Endodermal cell (in vitro differentiated cells): ENCODE results near the gene MTG1. TPM values are rescaled to one million over a fixed set of nuclear protein-coding genes. Genes with fewer than 3 reads are reported as not detected.

Source experiments
- DNase-seq: peaks from one replicate; pipeline ENCODE4 v3.0.0-alpha.2; 2017
- H3K27ac ChIP-seq: 2 replicates; pipeline ENCODE4 v1.5.1; 2013; ENCODE audit warnings: mild to moderate bottlenecking, low read depth, low read length, moderate library complexity
- H3K27me3 ChIP-seq: 2 replicates; pipeline ENCODE4 v1.6.1; 2013; ENCODE audit warnings: mild to moderate bottlenecking, low read length, moderate library complexity; ENCODE audit not compliant: insufficient read depth, control insufficient read depth, poor library complexity, severe bottlenecking
- H3K36me3 ChIP-seq: 2 replicates; pipeline ENCODE4 v1.7.0; 2013; ENCODE audit warnings: mild to moderate bottlenecking, low read length, moderate library complexity; ENCODE audit not compliant: control insufficient read depth, insufficient read depth
- H3K4me1 ChIP-seq: one replicate; pipeline ENCODE4 v1.7.0; 2013; ENCODE audit warnings: low read length; ENCODE audit not compliant: control insufficient read depth, insufficient read depth
- H3K4me3 ChIP-seq: 2 replicates; pipeline ENCODE4 v1.5.1; 2013; ENCODE audit warnings: mild to moderate bottlenecking, low read length, moderate library complexity
- H3K9ac ChIP-seq: 2 replicates; pipeline ENCODE4 v1.6.1; 2013; ENCODE audit warnings: mild to moderate bottlenecking, low read length, moderate library complexity; ENCODE audit not compliant: poor library complexity, severe bottlenecking; ENCODE audit errors: extremely low read depth
- H3K9me3 ChIP-seq: 2 replicates; pipeline ENCODE4 v1.6.1; 2013; ENCODE audit warnings: mild to moderate bottlenecking, low read length, moderate library complexity; ENCODE audit not compliant: control insufficient read depth
- H3K27ac Mint-ChIP-seq: 2 replicates; pipeline ENCODE4 v1.8.0; 2020; ENCODE audit warnings: mixed read lengths
- H3K27me3 Mint-ChIP-seq: 2 replicates; pipeline ENCODE4 v1.8.0; 2021; ENCODE audit warnings: mild to moderate bottlenecking, mixed read lengths; ENCODE audit not compliant: insufficient read depth
- H3K36me3 Mint-ChIP-seq: 2 replicates; pipeline ENCODE4 v1.8.0; 2020; ENCODE audit warnings: low read depth, mixed read lengths
- H3K4me1 Mint-ChIP-seq: 2 replicates; pipeline ENCODE4 v1.8.0; 2020; ENCODE audit warnings: mixed read lengths
- H3K4me3 Mint-ChIP-seq: 2 replicates; pipeline ENCODE4 v1.8.0; 2020; ENCODE audit warnings: mild to moderate bottlenecking, moderate library complexity, mixed read lengths
- H3K9me3 Mint-ChIP-seq: 2 replicates; pipeline ENCODE4 v1.8.0; 2020; ENCODE audit warnings: mild to moderate bottlenecking, mixed read lengths
- WGBS, 2 experiments: methylation state at CpG; one replicate each; pipeline versions ENCODE4 v1.1.5 to v1.1.7; 2013; ENCODE audit warnings: missing lambda C conversion rate in 2 of 2, mixed read lengths in 1 of 2; ENCODE audit not compliant: insufficient coverage in 1 of 2, insufficient read length in 1 of 2; 5-methylcytosine and 5-hydroxymethylcytosine counted together
- total RNA-seq, 2 donors: library from RNA; stranded (reverse); fragmentation: NEBNext Ultra II Directional in 1 of 2; extraction: Animal tissue kit (Norgen Biotek cat#: 25700) in 1 of 2; gene quantifications; 2 replicates in 1 of 2; 3 replicates in 1 of 2; pipeline ENCODE4 v1.2.1, GENCODE V29; 2021
- TF ChIP-seq, protein P1 (sequence below): fragments of 200-600 bp; sonication (generic); conservative IDR thresholded peaks from 2 replicates; pipeline ENCODE4 v1.5.0; 2021; ENCODE audit warnings: antibody characterized with exemption, mild to moderate bottlenecking

MTG1 gene
- total RNA-seq, 2 donors from 2014 or later: 71.3 to 86.0 TPM

DNA sequence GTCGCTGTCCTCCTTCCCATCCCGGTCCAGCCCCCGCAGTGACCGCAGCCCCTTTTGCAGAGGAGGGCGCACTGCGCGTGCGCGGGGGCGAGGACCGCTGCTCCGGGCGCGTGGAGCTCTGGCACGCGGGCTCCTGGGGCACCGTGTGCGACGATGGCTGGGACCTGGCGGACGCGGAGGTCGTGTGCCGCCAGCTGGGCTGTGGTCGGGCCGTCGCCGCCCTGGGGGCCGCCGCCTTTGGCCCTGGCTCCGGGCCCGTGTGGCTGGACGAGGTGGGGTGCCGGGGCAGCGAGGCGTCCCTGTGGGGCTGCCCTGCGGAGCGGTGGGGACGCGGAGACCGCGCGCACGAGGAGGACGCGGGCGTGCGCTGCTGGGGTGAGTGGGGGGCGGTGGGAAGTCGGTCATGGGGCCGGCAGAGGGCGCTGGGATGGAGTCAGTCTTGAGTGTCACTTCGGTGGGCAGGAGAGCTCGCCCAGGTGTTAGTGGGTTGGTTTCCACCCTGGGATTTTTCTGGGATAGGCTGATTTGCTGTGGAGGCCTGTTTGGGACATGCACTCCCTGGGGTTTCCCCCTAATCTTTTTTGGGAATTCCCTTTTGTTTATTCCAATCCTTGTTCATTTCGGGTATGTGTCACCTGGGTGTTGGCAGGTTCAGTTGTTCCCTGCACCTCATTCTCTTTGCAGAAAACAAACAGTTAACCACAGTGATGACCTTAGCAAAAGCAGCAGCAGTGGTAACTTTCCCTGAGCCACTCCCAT lies 71.4 kb downstream of the MTG1 start:
- no peaks in the 10 kb centered on the region for H3K27me3 Mint-ChIP-seq
- Histone ChIP-seq H3K27me3 (no peaks in the 10 kb centered on the region), H3K4me3 (no peak overlapping the region), H3K36me3 (no peaks in the 10 kb centered on the region), H3K9ac (no peak overlapping the region), H3K27ac (no peak overlapping the region), H3K9me3 (peaks cover 15% of the 10 kb centered on the region), H3K4me1 (no peaks in the 10 kb centered on the region)
- DNase-seq: no peak
- 87 to 89% methylated on average over 36 to 55 of the region's 55 CpGs for WGBS, 2 experiments
- H3K36me3 Mint-ChIP-seq: peaks cover 4% of the 10 kb centered on the region
- H3K4me1 Mint-ChIP-seq: no peaks in the 10 kb centered on the region
- no peak overlapping the region for H3K4me3 Mint-ChIP-seq
- H3K27ac Mint-ChIP-seq: no peak overlapping the region
- TF ChIP-seq, protein P1, sequence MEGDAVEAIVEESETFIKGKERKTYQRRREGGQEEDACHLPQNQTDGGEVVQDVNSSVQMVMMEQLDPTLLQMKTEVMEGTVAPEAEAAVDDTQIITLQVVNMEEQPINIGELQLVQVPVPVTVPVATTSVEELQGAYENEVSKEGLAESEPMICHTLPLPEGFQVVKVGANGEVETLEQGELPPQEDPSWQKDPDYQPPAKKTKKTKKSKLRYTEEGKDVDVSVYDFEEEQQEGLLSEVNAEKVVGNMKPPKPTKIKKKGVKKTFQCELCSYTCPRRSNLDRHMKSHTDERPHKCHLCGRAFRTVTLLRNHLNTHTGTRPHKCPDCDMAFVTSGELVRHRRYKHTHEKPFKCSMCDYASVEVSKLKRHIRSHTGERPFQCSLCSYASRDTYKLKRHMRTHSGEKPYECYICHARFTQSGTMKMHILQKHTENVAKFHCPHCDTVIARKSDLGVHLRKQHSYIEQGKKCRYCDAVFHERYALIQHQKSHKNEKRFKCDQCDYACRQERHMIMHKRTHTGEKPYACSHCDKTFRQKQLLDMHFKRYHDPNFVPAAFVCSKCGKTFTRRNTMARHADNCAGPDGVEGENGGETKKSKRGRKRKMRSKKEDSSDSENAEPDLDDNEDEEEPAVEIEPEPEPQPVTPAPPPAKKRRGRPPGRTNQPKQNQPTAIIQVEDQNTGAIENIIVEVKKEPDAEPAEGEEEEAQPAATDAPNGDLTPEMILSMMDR: no peak
- H3K9me3 Mint-ChIP-seq: peaks cover 83% of the 10 kb centered on the region

DNA sequence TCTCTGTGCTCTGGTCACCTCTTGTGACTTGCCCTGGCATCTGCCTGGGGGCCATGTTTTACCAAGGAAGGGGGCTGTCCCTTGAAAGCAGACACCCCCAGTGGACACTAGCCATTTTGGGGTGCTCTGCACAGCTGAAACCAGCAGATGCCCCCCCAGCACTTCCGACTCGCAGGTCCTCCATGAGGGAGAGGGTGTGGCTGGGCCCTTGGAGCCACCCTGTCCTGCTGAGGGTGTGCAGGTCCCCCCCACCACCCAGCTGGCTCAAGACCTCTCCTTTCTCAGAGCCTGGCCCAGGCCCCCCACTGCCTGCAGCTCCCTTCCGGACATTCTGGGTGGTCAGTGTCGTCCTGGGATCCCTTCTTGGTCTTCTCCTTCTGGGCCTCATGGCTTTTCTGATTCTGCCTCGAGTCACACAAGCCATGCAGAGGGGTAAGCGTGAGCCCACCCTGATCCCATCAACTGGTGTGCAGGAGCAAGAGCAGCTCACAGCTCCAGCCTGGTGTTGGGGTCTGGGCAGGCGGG lies 72.1 kb downstream of the MTG1 start:
- no peak for DNase-seq
- TF ChIP-seq, protein P1: no peak
- Mint-ChIP-seq H3K36me3 (peaks cover 4% of the 10 kb centered on the region), H3K9me3 (peaks cover 83% of the 10 kb centered on the region), H3K4me3 (no peak overlapping the region), H3K4me1 (no peaks in the 10 kb centered on the region), H3K27ac (no peak overlapping the region), H3K27me3 (no peaks in the 10 kb centered on the region)
- H3K27me3 ChIP-seq: no peaks in the 10 kb centered on the region
- H3K9me3 ChIP-seq: peaks cover 22% of the 10 kb centered on the region
- H3K27ac ChIP-seq: no peak overlapping the region
- no peaks in the 10 kb centered on the region for H3K36me3 ChIP-seq
- 76 to 90% methylated on average over 4 to 7 of the region's 7 CpGs for WGBS, 2 experiments
- H3K9ac ChIP-seq: no peak overlapping the region
- H3K4me3 ChIP-seq: no peak overlapping the region
- no peaks in the 10 kb centered on the region for H3K4me1 ChIP-seq

DNA sequence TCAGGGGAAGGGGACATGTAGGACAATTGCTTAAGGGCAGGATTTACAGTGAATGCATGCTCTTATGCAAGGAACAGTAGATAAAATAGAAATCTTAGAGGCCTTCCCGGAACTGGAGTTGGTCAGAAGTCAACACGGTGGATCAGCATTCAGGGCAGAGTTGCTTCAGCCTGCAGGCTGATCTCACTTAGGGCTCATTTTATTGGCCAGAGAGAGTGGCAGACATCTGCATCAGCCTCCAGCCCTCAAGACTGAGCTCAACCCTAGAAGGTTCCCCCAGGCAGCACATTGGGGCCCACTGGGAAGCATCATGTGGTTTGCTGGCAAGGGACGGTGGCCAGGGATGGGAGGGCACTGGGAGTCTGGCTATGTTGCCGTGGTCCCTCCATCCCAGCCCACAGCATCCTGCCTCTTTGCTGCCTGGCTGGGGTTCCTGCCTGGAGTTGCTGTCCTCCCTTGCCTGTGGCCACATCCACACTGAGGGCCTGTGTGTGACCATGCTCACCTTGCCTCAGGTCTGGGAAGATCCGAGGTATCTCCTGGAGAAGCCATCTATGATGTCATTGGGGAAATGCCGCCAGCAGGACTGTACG lies 72.8 kb downstream of the MTG1 start:
- Mint-ChIP-seq H3K4me3 (no peak overlapping the region), H3K36me3 (peaks cover 2% of the 10 kb centered on the region), H3K9me3 (peaks cover 83% of the 10 kb centered on the region), H3K4me1 (no peaks in the 10 kb centered on the region), H3K27ac (no peak overlapping the region), H3K27me3 (no peaks in the 10 kb centered on the region)
- Histone ChIP-seq H3K27ac (no peak overlapping the region), H3K9me3 (peaks cover 26% of the 10 kb centered on the region), H3K27me3 (no peaks in the 10 kb centered on the region), H3K4me1 (no peaks in the 10 kb centered on the region), H3K36me3 (no peaks in the 10 kb centered on the region), H3K4me3 (no peak overlapping the region), H3K9ac (no peak overlapping the region)
- DNase-seq: no peak
- WGBS, 2 experiments: 80 to 88% methylated on average over 6 to 7 of the region's 7 CpGs
- TF ChIP-seq, protein P1: no peak
